GM21381 (cell line): ENCODE measurements around the gene FGD2.
"Not testable (repeated sequence)": the region's sequence is repeated elsewhere in the genome, so short reads cannot be mapped to it uniquely, and the experiment has no call there.

ENCODE experiments used
- ATAC-seq: cut with Tn5 transposase; IDR thresholded peaks from one replicate; pipeline ENCODE4 v1.9.1; 2021; ENCODE audit warnings: mild to moderate bottlenecking, moderate library complexity; ENCODE audit not compliant: unreplicated experiment

Gene FGD2

DNA sequence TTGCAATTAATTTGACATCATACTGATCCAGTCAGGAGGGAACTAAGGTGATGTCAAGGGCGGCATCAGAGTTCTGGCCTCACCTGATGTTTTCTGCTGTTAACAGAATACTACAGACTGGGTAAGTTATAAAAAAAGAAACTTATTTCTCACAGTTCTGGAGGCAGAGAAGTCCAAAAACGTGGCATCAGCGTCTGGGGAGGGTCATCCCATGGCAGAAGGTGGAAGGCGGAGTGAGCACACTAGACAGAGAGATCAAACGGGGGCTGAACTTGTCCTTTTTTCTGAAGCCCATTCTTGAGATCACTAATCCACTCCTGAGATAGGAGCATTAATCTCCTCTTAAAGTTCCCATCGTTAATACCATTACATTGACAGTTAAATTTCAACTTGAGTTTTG lies 16.2 kb upstream of the FGD2 start:
- ATAC-seq: no peak

DNA sequence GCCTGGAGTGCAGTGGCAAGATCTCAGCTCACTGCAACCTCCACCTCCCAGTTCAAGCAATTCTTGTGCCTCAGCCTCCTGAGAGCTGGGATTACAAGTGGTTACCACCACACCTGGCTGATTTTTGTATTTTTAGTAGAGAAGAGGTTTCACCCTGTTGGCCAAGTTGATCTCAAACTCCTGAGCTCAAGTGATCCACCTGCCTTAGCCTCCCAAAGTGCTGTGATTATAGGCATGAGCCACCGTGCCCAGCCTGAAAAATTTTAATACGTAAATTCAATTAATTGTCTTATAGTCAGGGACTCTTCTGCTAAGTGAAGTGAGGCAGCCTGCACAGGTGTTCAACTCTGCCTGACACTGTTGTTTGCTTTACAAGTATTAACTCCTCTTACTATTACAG lies 15.1 kb upstream of the FGD2 start:
- ATAC-seq: not testable (repeated sequence)

- ATAC-seq: no peak
These were observed 7.4 kb upstream of the FGD2 start for GRCh38 chr6:36997811-36998722.

- no peak for ATAC-seq
These were observed 6.8 kb upstream of the FGD2 start for GRCh38 chr6:36998723-36999038.

DNA sequence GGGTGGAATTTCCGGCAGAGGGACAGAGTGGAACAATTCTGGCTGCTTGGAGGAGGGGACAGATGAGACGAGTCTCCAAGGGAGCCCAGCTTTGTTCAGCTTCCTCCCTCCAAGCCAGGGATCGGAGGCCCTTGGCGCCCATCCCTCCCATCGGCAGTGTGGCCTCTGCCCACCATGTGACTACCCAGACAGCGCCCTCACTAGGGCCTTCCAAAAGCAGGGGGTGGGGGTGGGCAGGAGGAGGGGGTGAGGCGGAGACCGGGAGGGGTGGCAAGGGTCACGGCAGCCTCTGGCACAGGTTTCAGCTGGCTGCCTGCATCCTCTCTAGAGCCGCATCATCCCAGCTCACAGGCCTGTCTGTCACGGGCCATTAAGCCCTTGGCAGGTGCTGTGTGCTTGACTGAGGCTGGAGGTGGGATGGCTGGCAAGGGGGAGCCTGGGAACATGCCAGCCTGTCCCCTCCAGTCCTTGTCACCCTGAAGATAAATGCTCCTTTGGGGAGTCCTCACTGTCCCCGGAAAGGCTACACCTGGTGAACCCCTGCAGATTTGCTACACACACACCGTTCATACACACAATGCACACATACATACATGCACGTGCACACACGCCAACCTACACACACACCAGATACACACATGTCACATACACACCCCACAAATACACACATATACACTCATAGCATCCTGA lies 6.2 kb upstream of the FGD2 start:
- no peak for ATAC-seq

DNA sequence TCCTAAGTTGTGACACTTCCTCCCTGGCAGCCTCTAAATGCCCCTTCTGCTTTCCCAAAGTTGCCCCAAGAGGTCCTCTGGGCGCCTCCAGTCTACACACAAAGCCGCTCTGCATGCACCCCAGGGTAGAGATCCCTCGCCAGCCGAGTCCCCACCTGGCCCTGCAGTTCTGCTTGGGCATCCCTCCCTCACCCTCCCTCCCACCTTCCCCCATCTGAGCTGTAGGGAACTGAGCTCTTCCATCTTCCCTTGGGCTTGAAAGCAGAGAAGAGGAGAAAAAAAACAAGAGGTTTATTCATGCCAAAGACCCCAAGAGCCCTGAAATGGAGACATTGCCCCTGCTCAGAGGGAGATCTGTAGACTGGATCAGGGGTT lies 5.7 kb upstream of the FGD2 start:
- ATAC-seq: no peak

GRCh38 chr6:37004044-37004980 lies 1.1 kb upstream of the FGD2 start:
- ATAC-seq: no peak

DNA sequence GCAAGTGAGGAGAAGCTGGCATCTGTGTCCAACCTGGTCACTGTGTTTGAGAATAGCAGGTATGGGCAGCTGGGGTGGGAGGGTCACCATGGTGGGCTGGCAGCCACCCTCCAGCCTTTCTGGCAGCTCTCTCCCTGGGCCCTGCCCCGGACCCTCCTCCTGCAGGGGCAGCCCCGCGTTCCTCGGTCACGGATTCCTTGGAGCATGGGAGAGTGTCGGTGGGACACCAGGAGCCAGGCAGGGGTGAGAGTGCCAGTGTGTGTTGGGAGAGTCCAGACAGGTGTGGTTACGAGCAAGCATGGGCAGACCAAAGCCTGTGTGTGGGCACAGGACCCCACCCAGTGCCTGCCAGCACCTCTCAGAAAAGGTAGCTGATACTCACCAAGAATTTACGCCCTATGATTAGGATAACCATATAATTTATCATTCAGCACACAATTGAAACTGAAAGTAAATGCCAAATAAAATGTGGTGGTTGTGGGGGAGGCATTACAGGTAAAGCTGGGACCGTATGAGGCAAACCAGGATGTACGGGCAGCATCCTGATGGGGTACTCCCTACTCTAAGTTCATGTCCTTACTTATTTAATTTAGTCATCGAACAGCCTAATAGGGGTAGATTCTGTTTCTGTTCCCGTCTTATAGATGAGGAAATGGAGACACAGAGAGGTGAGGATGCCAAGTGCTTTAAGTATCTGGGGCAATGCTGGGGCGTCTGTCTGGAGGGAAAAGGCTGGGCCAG lies 542 bp downstream of the FGD2 start:
- ATAC-seq: peak; percentile 8

DNA sequence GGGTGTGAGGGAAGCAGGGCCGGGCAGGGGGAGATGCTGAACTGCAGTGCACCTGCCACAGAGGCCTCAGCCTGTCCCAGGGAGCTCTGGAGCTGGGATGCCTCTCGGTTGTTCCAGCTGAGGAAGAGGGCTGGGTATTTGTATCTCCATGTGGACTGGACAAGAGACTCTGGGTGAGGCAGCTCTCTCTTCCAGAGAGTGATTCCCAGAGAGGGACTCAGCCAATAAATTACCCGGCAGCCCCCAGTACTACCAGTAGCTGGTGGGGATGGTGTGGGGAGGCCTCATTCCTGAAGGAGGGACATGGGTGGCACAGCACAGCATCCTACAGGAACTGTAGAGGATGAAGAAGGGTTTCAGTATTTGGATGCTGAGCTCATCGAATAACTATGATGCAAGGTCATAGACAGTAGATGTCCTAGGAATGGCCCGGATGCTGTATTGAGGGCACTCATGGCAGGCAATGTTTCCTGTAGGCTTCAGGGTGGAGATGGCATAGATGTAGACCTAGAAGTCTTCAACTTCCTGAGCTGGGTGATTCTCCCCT lies 1.4 kb downstream of the FGD2 start:
- no peak for ATAC-seq

DNA sequence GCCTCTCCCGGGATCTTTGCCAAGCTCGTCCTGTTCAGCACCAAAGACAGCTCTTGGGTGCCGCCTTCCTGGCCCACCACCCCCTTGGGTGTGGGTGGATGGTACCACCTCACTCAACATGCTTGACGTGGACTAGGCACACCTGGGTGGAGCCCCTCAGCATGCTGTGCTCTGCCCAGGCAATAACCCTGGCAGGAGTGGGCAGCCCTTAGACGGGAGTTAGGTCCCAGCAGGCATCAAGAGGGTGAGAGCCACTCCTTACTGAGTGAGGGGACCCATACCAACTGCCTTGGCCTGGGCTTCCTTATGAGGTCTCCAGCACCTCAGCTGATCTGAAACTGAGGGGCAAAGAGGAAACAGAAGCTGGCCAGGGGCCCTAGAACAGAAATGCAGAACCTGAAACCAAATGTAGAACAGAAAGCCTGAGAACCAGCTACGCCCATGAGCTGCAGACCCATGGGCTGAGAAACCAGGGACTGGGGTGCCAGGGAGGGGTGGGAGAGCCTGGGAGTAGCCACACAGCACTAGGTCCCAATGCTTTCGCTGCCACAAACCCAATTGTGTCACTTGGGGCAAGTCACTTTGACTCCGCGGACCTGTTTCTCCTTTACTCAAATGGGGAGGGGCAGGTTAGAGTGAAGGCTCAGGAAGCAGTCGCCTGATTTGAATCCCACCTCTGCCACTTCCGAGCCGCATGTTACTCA lies 2.0 kb downstream of the FGD2 start:
- ATAC-seq: peak; percentile 36

- ATAC-seq: no peak
These were observed 3.3 kb downstream of the FGD2 start for GRCh38 chr6:37008484-37009465.

GRCh38 chr6:37010402-37010892 lies 5.0 kb downstream of the FGD2 start:
- no peak for ATAC-seq

DNA sequence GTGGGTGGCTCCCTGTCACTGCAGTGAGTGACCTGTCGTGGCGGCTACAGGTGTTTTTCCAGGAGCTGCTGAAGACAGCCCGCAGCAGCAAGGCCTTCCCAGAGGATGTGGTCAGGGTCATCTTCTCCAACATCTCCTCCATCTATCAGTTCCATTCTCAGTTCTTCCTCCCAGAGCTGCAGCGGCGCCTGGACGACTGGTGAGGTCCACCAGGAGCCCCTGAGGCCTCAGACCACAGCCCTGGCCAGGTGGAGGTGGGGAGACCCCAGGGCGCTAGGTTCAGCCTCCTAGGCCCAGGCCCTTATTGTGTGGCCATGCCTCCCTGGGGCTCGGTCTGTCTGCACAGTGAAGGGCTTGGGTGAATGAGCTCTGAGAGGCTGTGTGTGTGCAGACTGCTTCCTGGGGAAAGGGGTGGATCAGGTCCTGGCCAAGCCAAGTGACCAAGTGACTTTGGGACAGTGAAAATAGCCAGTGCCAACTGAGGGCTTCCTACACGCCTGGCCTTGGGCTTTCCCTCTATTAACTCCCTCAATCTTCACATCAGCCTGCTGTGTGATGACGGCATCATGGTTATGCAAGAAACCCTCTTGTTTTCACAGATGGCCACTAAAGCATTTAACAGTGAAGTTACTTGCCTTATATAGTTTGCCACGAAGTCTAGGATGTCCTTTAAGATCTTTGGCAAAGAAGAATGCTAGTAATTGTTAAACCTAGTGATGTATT lies 6.4 kb downstream of the FGD2 start:
- ATAC-seq: no peak

GRCh38 chr6:37013516-37014491 lies 8.3 kb downstream of the FGD2 start:
- ATAC-seq: no peak

DNA sequence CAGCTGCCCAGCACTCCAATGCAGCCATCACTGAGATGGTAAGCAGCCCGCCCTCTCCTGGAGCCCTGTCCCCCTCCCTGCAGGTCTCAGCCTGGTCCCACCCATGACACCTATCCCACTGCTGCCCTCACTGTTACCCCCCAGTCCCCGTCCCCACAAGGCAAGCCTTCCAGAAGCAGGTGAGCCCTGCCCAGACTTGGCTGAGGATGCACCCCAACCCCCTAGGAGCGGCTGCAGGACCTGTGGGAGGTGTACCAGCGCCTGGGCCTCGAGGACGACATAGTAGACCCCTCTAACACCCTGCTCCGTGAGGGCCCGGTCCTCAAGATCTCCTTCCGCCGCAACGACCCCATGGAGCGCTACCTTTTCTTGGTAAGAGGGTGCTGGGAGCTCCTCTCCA lies 9.2 kb downstream of the FGD2 start:
- no peak for ATAC-seq

DNA sequence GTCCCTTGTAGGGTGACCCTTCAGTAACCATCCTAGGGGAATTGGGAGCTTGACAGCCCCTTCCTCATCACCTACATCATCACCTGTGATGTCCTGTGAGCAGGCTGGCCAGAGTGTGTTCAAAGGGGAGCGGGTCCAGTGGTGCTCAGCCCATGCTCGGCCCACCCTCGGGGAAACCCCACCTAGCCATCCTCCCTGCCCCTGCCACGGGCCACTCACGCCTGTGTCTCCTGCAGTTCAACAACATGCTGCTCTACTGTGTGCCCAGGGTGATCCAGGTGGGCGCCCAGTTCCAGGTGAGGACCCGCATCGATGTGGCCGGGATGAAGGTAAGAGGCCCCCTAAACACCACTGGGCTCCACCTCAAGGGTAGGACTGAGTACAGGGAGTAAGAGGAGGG lies 10.1 kb downstream of the FGD2 start:
- no peak for ATAC-seq

DNA sequence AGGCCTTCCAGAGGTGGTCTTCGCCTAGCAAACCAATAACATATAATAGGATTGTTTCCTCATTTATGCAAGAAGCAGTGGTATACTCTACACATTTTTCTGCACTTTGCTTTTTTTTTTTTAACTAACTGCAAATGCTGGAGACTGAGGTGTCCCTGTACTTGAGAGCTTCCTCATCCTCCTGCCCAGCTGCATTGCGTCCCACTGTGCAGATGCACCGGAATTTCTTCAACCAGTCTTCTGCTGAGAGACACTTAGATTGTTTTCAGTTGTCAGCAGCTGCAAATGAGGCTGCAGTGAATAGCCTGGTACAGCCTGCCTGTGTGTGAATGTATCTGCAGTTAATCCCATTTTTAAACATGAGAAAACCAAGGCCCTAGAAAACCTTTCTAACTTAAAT lies 11.5 kb downstream of the FGD2 start:
- no peak for ATAC-seq
